Stomach (tissue), 4 donors: ENCODE measurements around the gene ALDH1A2.

ENCODE experiments used
- CTCF ChIP-seq, 7 experiments: fragments of 450-650 bp in 4 of 7; fragments of 200-600 bp in 3 of 7; sonication (generic) in 3 of 7; IDR thresholded peaks; one replicate each; pipeline ENCODE4 v1.5.1; 2016 to 2019; ENCODE audit warnings: antibody characterized with exemption in 7 of 7, control low read depth in 2 of 7, mild to moderate bottlenecking in 1 of 7
- POLR2AphosphoS5 ChIP-seq, 3 donors: sonication (generic); formaldehyde crosslinking; IDR thresholded peaks; one replicate each; pipeline ENCODE4 v1.6.1; 2016; ENCODE audit warnings: antibody characterized with exemption in 3 of 3

- no peak for TF ChIP-seq CTCF (IDR thresholded peaks at IDR 0.05)
- TF ChIP-seq POLR2AphosphoS5 (IDR thresholded peaks at IDR 0.05) = no peak
These were observed 8.9 kb upstream of the ALDH1A2 start for GRCh38 chr15:58074452-58074851.
